ENCODE results near the gene CCN5.

CCN5 gene

GRCh38 chr20:44732327-44732726 is 17.2 kb downstream of the CCN5 start:
- Histone ChIP-seq H3K4me2 (ENCODE audit: low read length) (no peak overlapping the region), H3K27ac (ENCODE audit: low read depth, low read length, poor library complexity, severe bottlenecking) (no peak overlapping the region), H3K4me1 (ENCODE audit: insufficient read depth, low read length, severe bottlenecking) (peaks cover 7% of the 10 kb centered on the region)

GRCh38 chr20:44733341-44734069 is 18.3 kb downstream of the CCN5 start:
- Histone ChIP-seq H3K4me1 (ENCODE audit: insufficient read depth, low read length, severe bottlenecking) (peaks cover 12% of the 10 kb centered on the region), H3K4me2 (ENCODE audit: low read length) (no peak overlapping the region), H3K27ac (ENCODE audit: low read depth, low read length, poor library complexity, severe bottlenecking) (no peak overlapping the region)

More at GRCh38 chr20:44732327-44732726, 17.2 kb downstream of the CCN5 start:
- no peaks in the 10 kb centered on the region for H3K27me3 ChIP-seq (ENCODE audit: insufficient read depth, low read length)
- H3F3A ChIP-seq (ENCODE audit: insufficient read depth, low read length), result no peaks in the 10 kb centered on the region
- no peaks in the 10 kb centered on the region for H3K79me2 ChIP-seq (ENCODE audit: insufficient read depth, low read length)
- no peaks in the 10 kb centered on the region for H4K20me1 ChIP-seq (ENCODE audit: insufficient read depth, low read length)
- H3K9me2 ChIP-seq (ENCODE audit: low read depth, low read length), result no peaks in the 10 kb centered on the region
- no peak overlapping the region for H2AFZ ChIP-seq (ENCODE audit: low read length)
- H3K9me3 ChIP-seq (ENCODE audit: low read length), result no peaks in the 10 kb centered on the region
- H3K4me3 ChIP-seq (ENCODE audit: low read depth, low read length, poor library complexity, severe bottlenecking), result no peak overlapping the region
- H3K9ac ChIP-seq (ENCODE audit: low read length), result no peak overlapping the region
- no peak for TF ChIP-seq CTCF (IDR thresholded peaks at IDR 0.05; ENCODE audit: low read length)
- TF ChIP-seq EZH2 (IDR thresholded peaks at IDR 0.05; ENCODE audit: borderline replicate concordance, low read length), result no peak
- peaks cover 9% of the 10 kb centered on the region; the same call in 1 of the 2 replicates for H3K36me3 ChIP-seq (ENCODE audit: insufficient read depth, low read length)

GRCh38 chr20:44734938-44735337 is 19.8 kb downstream of the CCN5 start:
- TF ChIP-seq EZH2 (IDR thresholded peaks at IDR 0.05; ENCODE audit: borderline replicate concordance, low read length), result no peak
- no peak for TF ChIP-seq CTCF (IDR thresholded peaks at IDR 0.05; ENCODE audit: low read length)
- Histone ChIP-seq H3K27me3 (ENCODE audit: insufficient read depth, low read length) (no peaks in the 10 kb centered on the region), H3K4me2 (ENCODE audit: low read length) (no peak overlapping the region), H3K27ac (ENCODE audit: low read depth, low read length, poor library complexity, severe bottlenecking) (no peak overlapping the region), H3K4me3 (ENCODE audit: low read depth, low read length, poor library complexity, severe bottlenecking) (no peak overlapping the region), H2AFZ (ENCODE audit: low read length) (no peak overlapping the region), H3K79me2 (ENCODE audit: insufficient read depth, low read length) (no peaks in the 10 kb centered on the region), H3K9me3 (ENCODE audit: low read length) (no peaks in the 10 kb centered on the region), H3K9me2 (ENCODE audit: low read depth, low read length) (no peaks in the 10 kb centered on the region), H3K36me3 (ENCODE audit: insufficient read depth, low read length) (peaks cover 14% of the 10 kb centered on the region; the same call in 1 of the 2 replicates), H3K4me1 (ENCODE audit: insufficient read depth, low read length, severe bottlenecking) (peaks cover 15% of the 10 kb centered on the region), H3F3A (ENCODE audit: insufficient read depth, low read length) (no peaks in the 10 kb centered on the region), H4K20me1 (ENCODE audit: insufficient read depth, low read length) (no peaks in the 10 kb centered on the region), H3K9ac (ENCODE audit: low read length) (no peak overlapping the region)

More at GRCh38 chr20:44733341-44734069, 18.3 kb downstream of the CCN5 start:
- TF ChIP-seq CTCF (IDR thresholded peaks at IDR 0.05; ENCODE audit: low read length), result peak; percentile 95
- TF ChIP-seq EZH2 (IDR thresholded peaks at IDR 0.05; ENCODE audit: borderline replicate concordance, low read length), result no peak
- no peaks in the 10 kb centered on the region for H3K9me2 ChIP-seq (ENCODE audit: low read depth, low read length)
- H3K79me2 ChIP-seq (ENCODE audit: insufficient read depth, low read length), result no peaks in the 10 kb centered on the region
- H3K9me3 ChIP-seq (ENCODE audit: low read length), result no peaks in the 10 kb centered on the region
- no peaks in the 10 kb centered on the region for H3K27me3 ChIP-seq (ENCODE audit: insufficient read depth, low read length)
- no peak overlapping the region for H3K9ac ChIP-seq (ENCODE audit: low read length)
- peaks cover 14% of the 10 kb centered on the region; the same call in 1 of the 2 replicates for H3K36me3 ChIP-seq (ENCODE audit: insufficient read depth, low read length)
- no peak overlapping the region for H2AFZ ChIP-seq (ENCODE audit: low read length)
- no peaks in the 10 kb centered on the region for H3F3A ChIP-seq (ENCODE audit: insufficient read depth, low read length)
- no peaks in the 10 kb centered on the region for H4K20me1 ChIP-seq (ENCODE audit: insufficient read depth, low read length)
- H3K4me3 ChIP-seq (ENCODE audit: low read depth, low read length, poor library complexity, severe bottlenecking), result no peak overlapping the region

Data from OCI-LY1 (cell line).